ENCODE results near the gene ANKRD1.
"Not testable (repeated sequence)": the region's sequence is repeated elsewhere in the genome, so short reads cannot be mapped to it uniquely, and the experiment has no call there.

ANKRD1 gene

DNA sequence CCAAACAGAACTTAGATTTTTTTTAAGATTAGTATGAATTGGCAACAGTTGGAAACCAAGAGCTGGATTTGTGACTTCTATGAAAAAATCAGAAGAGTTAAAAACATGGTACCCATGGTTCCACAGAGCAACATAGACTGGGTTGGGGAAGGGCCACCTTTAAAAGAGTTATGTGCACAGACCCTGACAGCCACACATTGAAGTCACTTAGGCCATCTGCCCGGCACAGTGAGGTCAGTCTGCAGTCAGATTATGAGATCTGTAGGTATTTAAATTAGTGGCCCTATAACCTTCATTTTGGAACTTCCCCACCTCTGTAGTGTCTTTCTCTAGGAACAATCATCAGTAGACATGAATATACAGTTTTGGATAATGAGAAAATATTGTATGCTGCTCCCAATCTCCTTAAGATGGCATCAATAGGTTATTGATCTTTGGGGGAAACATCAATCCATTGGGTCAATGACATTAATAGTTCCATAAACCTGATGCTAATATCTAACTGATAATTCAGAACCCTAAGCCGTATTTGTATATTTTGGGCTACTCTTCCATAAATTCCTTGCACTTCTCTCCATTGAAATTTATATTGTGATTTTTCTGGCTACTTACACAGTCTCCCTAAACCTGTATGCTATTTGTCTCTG, 7.0 kb downstream of the ANKRD1 start:
- DNase-seq (ENCODE audit: extremely low read depth in 1 of 2, low read depth in 1 of 2), result no peak

DNA sequence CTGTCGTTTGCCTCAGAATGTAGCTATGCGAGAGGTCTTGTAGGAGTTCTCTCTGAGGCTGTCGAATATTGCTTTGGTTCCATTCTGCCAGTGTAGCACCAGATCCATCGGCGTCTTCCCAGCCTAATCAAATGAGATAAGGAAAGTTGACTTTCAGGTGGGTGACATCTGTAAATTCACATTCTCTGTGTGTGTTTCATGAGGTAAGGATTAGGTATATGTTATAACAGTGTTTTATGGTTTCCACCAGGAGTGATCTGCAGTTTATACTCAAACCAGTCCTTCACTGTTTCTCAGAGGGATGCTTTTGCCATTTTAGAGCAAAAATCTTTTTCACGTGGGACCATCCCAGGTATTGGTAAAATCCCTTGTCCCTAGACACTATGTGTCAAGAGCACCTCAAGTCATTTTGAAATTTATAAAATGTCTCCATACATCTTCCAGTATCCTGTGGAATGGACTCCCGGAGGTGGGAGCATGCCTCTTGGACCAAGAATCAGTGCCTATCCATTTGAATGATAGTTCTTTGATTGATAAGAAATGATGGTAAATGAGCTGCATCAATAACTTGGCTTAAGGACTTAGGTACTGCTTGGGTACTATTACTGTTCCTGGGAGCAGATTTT, 7.9 kb downstream of the ANKRD1 start:
- DNase-seq (ENCODE audit: extremely low read depth in 1 of 2, low read depth in 1 of 2), result no peak

DNA sequence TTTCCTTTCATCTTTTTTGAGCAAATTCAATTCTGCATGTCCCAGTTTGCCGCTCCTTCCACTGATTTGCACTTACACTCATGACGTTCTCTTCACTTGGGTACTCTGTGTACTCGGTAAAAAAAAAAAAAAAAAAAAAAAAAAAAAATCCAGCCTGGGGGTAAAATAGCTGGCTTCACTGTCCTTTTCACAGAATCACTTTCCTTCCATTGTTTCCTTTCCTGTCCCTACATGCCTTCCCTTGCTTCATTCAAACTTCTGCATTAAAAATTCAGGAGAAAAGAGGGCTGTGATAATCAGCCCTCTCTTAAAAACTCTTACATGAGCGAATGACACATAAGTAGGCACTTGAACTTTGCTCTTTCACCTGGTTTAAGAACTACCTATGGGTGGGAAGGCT, 8.7 kb downstream of the ANKRD1 start:
- DNase-seq (ENCODE audit: extremely low read depth in 1 of 2, low read depth in 1 of 2), result no peak

DNA sequence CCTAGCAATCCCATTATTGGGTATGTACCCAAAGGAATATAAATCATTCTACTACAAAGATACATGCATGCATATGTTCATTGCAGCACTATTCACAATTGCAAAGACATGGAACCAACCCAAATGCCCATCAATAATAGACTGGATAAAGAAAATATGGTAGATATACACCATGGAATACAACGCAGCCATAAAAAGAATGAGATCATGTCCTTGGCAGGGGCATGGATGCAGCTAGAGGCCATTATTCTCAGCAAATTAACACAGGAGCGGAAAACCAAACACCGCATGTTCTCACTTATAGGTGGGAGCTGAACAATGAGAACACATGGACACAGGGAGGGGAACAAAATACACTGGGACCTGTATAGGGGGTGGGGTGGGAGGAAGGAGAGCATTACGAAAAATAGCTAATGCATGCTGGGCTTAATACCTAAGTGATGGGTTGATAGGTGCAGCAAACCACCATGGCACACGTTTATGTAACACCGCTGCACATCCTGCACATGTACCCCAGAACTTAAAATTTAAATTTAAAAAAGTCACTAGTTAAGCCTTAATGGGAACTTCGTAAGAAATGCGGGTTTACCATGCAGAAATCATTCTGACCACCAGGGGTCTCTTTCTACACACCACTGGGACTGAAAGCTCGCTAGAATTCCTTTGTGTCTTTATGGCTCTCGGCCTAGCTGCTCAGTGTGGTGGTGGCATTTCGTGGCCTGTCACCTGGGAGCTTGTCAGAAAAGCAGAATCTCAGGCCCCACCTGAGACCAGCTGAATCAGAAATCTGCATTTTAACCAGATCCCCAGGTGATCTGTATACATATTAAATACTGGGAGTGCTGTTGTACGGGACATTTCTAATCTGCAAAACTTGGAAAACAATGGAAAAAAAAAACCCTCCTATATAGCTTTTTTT, 9.5 kb downstream of the ANKRD1 start:
- DNase-seq (ENCODE audit: extremely low read depth in 1 of 2, low read depth in 1 of 2), result peak; percentile 4 to 7

DNA sequence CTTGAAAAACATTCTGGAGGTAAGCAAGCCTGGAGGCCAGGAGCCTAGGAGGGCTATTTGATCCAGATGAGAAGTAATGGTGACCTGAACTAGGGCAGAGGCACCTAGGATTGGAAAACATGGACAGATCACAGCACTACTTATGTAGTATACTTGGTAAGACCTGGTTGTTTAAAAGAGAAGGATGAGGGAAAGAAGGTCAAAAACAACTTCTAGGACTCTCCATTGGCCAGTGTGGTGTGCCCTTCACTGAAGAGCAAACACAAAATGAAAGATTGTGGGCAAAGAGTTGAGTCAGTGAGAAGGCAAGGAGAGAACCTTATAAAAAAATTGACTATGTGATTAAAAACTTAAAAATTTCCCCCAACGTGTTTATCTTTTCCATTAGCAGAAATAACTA, 14.3 kb downstream of the ANKRD1 start:
- DNase-seq (ENCODE audit: extremely low read depth in 1 of 2, low read depth in 1 of 2), result no peak

DNA sequence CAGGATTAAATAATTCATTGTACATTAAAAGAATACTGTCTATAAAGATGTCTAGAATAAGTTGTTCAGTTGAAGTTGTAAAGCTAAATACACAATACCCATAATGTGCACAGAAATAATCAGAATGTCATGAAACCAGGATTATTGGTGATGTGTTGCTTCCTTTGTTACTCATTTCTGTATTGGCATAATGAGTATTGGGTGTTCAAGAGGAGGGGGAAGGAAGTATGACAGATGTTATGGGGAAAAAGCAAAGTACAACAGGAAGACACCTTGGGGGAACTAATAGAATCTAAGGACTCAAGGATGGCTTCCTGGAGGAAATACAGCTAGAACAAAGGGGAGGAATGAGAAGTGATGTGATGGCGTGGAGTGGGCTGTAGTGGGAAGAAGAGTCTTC, 15.0 kb downstream of the ANKRD1 start:
- no peak for DNase-seq (ENCODE audit: extremely low read depth in 1 of 2, low read depth in 1 of 2)

DNA sequence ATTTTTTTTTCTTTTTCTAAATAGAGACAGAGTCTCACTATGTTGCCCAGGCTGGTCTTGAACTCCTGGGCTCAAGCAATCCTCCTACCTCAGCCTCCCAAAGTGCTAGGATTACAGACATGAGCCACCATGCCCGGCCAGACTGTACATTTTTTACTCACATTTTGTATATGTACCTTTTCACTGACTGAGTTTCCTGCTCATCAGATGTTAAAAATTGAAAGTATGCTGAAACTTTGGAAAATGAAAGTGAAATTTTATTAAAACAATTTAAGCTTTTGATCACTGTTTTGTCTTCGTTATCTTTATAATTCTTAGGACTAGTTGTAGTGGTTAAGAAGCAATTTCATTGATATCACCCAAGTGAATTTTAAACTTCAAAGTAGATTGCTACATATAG, 24.0 kb downstream of the ANKRD1 start:
- not testable (repeated sequence) for DNase-seq (ENCODE audit: extremely low read depth in 1 of 2, low read depth in 1 of 2)

DNA sequence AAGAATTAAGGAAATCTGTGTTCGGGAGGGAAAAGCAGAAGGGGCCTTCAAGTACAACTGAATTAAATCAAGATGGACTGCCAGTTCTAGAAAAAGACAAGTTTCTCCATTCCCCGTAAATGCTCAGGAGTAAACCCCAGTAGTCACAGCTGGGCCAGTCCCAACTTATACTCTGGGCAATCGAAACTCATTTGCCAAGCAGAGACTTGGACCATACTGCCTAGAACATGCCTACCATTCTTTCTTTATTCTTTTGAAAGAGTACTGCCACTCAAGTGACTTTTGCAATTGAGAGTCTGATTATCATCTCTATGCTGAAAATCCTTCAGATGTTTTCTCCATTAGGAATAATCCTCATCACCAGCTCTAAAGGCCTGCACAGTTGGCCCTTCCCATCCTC, 27.7 kb downstream of the ANKRD1 start:
- no peak for DNase-seq (ENCODE audit: extremely low read depth in 1 of 2, low read depth in 1 of 2)

DNA sequence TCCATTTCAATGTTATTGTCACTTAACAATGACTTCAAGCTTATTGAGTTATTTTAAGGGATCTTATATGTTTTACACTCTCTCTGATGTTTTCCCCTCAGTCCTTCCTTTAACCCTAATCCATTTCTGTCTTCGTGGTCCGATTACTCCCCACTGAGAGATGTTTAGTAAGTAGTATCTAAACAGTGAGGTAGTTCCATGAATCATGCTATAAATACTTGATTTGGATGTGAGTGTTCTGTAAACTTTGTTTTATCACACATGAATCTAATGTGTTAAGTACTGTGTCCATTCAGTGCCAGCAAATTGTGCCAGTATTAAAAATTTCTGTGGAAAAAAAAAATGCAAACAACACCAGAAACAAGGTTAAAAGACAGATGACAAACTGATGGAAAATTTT, 30.5 kb downstream of the ANKRD1 start:
- DNase-seq (ENCODE audit: extremely low read depth in 1 of 2, low read depth in 1 of 2), result no peak

DNA sequence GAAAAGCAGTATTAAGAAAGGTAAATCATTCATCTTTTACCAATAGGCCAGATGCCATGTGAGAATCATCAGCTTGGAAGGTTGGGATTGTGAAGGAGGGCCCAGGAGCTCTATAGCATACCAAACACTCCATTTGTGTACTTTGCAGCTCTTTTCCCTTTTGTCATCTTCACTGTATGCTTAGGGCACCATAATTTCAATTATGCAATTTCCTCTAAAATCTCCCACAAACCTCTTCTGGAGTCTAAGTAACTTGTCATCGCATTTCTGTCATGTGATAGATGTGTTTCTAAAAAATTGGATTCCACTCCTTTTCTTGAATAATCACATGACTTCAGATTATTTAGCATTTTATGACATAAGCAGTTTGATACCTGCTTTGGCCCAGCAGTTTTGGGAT, 31.3 kb downstream of the ANKRD1 start:
- DNase-seq (ENCODE audit: extremely low read depth in 1 of 2, low read depth in 1 of 2), result no peak

DNA sequence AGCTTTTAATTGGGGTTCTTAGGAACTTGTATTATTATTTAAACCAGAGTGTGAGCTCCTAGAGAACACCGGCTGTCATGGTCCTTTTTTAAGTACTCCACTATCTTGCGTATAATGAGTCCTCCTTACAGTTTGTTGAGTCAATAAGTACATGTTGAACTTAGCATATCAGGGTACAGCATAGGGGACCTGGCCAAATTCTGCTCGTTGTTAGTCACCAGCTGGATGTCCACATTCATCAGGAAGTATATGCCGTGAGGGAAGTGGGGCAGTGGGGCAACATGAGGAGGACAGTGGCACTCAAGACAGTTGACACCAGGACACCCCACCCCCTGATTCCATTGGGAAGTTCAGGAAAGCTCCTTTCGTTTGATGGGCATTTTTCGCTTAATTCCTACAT, 32.5 kb downstream of the ANKRD1 start:
- DNase-seq (ENCODE audit: extremely low read depth in 1 of 2, low read depth in 1 of 2), result no peak

DNA sequence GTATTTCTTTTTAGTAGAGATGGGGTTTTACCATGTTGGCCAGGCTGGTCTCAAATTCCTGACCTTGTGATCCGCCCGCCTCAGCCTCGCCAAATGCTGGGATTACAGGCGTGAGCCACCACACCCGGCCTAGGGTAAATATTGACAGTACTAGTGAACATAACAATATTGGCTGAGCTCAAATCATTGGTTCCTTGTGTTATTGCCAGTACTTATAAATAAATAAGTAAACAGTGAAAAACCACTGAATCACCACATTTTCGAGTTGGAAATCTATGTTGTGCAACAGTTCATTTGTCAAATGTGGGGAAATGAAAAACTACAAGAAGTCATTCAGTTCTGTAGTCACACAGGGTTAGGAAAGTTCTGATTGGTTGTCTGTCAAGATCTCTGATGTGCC, 33.3 kb downstream of the ANKRD1 start:
- no peak for DNase-seq (ENCODE audit: extremely low read depth in 1 of 2, low read depth in 1 of 2)

DNA sequence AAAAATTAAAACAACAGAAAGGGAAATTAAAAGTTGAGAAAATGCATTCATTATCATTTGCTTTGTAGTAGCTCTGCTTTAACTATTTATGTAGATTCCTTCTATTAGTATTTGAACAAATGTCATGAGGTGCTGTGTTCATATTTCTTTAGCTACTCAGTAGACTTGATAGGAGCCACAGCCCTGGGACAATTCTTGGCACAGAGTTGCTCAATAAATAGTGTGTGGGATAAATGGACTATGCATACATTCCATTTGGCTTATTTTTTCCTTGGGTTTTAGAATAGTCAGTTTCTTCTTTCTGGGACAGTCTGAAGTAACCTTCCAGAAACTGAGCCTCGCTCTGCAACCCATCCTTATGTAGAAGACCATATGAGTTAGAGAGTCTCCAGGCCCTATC, 35.7 kb downstream of the ANKRD1 start:
- DNase-seq (ENCODE audit: extremely low read depth in 1 of 2, low read depth in 1 of 2), result no peak

DNA sequence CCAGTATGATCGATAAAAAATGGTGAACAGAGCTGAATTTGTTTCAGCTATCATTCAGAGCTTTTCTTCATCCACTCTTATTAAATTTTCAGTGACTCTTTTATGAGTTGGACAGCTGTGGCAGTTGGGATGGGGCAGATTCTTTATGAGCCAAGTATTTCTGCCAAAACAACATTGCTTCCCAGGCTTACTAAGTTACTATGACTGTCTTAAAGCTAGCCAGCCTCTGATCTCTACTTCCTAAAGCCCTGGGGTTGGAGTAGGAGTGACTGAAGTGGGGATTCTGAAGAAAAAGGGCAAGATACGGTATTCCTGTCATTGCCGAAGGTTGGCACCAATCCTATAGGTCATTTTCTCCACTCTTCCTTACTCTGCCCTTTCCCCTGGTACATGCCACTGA, 36.5 kb downstream of the ANKRD1 start:
- no peak for DNase-seq (ENCODE audit: extremely low read depth in 1 of 2, low read depth in 1 of 2)

DNA sequence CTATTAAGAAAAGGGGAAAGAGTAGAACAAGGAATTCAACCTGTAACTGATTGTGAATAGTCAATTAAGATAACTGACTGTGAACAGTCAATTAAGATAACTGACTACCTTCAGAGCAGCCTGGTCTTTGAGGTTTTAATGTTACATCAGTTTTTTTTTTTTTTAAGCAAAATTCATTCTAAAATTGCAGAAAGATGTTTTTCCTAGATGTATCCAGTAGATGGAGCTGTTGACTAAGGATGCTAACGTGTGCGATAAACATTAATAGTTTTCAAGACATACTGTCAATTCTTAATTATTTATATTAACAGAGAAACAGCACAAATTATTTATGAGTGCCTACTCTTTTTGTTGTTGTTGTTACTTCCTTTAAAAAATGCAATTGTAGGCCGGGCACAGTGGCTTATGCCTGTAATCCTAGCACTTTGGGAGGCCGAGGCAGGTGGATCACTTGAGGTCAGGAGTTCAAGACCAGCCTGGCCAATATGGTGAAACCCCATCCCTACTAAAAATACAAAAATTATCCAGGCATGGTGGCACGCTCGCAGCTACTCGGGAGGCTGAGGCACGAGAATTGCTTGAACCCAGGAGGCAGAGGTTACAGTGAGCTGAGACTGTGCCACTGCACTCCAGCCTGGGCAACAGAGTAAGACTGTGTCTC, 40.7 kb downstream of the ANKRD1 start:
- not testable (repeated sequence) for DNase-seq (ENCODE audit: extremely low read depth in 1 of 2, low read depth in 1 of 2)

DNA sequence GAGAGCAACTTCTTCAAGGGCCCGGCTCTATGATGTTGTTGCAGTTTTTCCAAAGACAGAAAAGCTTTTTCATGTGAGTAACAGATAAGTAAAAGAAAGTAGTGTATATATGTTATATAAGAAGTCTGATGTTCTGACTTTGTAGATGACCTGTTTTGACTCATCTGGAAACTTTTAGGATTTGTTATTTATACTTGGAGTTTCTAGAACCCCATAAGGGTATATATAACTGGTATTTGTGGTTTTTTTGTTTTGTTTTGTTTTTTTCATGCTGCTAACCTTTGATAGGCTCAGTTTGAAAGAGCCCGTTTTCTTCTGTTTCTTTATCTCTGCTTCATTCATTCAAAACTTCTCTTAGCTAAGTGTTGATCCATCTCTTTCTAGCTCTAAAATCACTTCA, 41.8 kb downstream of the ANKRD1 start:
- DNase-seq (ENCODE audit: extremely low read depth in 1 of 2, low read depth in 1 of 2), result no peak

DNA sequence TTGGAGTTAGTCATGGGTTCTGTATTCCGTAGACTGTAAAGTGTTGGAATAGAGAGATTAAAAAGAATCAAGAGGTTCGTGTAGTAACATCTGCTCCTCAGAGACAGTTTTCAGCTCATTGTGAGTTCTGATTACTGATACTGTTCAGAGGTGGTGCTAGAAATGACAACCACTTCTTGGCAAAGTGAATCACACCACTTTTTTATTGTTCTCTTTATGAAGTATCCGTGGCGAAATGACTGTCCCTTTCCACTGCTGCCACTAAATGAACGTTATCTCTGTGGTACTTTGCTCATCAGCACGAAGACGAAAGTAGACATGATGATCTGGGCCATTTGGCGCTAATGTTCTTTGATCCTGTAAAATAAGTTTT, 48.3 kb downstream of the ANKRD1 start:
- DNase-seq (ENCODE audit: extremely low read depth in 1 of 2, low read depth in 1 of 2), result no peak

DNA sequence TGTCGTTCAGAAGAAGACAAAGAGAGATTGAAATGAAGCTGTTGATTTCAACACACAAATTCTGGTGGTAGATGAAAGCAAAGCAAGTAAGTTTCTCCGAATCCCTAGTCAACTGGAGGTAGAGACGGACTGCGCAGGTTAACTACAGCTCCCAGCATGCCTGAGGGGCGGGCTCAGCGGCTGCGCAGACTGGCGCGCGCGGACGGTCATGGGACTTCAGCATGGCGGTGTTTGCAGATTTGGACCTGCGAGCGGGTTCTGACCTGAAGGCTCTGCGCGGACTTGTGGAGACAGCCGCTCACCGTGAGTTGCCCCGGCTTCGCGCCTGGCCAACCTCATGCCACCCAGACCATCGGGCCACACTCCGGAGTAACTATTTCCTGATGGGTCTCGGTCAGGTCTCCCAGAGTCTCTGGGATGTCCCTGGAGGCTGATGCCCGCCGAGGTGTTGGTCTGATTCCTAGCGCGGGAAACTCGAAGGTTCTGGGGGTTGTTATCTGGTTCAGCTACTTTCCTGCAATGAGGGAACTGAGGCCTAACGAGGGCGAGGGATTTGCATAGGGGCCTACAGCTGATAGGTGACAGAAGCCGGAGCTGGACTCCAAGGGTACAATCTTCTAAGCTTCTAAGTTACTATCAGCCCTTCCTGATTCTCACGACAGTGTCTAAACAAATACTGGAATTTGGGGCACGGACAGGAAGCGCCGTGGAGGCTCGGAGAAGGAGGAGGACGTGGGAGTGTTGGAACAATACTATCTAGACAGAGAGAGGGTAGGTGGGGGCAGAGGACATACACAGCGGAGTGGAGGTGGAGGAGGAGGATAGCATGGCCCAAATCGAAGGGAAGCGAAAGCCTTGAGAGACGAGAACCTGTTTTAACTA, 48.9 kb downstream of the ANKRD1 start, which contains the start of gene RPP30:
Gene RPP30 (plus strand): TSS at position 209 of the 882 bp plus-strand sequence. CDS start 13 bp downstream, at position 222.
- peak; percentile 48 to 64 for DNase-seq (ENCODE audit: extremely low read depth in 1 of 2, low read depth in 1 of 2)

DNA sequence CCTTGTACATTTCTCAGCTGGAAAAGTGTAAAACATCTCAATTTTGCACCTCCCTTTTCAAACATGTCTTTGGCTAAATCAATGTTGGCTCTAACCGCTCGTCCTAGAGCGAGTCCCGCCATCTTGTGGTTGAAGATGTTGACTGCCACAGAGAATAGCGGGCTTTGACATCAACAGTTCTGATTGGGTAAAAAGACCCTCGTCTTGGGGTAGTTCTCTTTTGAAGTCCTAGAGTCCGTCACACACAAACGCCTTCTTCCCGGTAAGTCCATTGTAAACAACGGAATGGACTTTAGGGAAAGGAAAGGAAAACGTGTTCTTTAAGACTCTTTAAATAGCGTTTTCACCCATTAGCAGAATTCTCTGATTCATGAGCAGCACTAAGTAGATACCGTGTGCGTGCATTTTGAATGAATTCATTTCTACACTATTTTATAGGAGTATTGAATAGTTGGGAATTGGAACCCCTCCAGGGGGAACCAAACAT, 49.6 kb downstream of the ANKRD1 start:
- DNase-seq (ENCODE audit: extremely low read depth in 1 of 2, low read depth in 1 of 2), result no peak

DNA sequence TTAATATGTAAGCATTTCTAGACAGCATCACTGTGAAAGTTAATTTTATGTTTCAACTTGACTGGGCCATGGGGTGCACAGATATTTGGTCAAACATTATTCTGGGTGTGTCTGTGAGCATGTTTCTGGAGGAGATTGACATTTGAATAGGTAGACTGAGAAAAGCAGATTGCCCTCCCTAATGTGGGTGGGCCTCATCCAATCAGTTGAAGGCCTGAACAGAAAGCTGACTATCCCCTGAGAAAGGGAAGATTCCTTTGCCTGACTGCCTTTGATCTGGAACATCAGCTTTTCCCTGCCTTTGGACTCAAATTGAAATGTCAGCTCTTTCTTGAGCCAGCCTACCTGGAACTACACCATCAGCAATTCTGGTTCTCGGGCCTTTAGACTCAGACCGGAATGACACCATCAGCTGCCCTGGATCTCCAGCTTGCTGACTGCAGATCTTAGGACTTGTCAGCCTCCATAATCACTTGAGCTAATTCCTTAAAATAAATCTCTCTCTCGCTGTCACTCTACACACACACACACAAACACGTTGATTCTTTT, 54.8 kb downstream of the ANKRD1 start:
- DNase-seq (ENCODE audit: extremely low read depth in 1 of 2, low read depth in 1 of 2), result no peak

All from activated CD8-positive, alpha-beta memory T cell treated with anti-CD3 and anti-CD28 coated beads for 1 hour (primary cell).